H1 (cell line): ENCODE data around the gene ALOX12. TPM values are rescaled to one million over a fixed set of nuclear protein-coding genes. Genes with fewer than 3 reads are reported as not detected.
A peak's percentile ranks its signal among the peaks of the same experiment; 100 is the strongest.

Experiments
- CTCF ChIA-PET: fragments of 300-600 bp; sonication (Branson Sonifier 250); formaldehyde crosslinking; loops from one replicate; lab custom pipeline; 2021; ENCODE audit not compliant: partially characterized antibody; lab: Charles Lee
- POLR2A ChIA-PET: fragments of 300-600 bp; sonication (Branson Sonifier 250); formaldehyde crosslinking; loops from one replicate; lab custom pipeline; 2021; ENCODE audit warnings: inconsistent platforms; ENCODE audit not compliant: partially characterized antibody; lab: Charles Lee
- DNase-seq, 2 experiments: peaks; one replicate each; pipeline versions ENCODE4 v3.0.0 to v3.0.0-alpha.2; 2010 to 2022; ENCODE audit warnings: low spot score in 2 of 2, low read depth in 1 of 2, mixed read lengths in 1 of 2
- FAIRE-seq: peaks from 2 replicates; lab custom pipeline; 2011; peaks lifted over from hg19 to GRCh38; lab: Jason Lieb, UNC
- H2AFZ ChIP-seq: 2 replicates; pipeline ENCODE4 v1.8.1; 2012; ENCODE audit warnings: low read length, inconsistent platforms
- H2AK5ac ChIP-seq: 2 replicates; pipeline ENCODE4 v1.6.1; 2013; ENCODE audit warnings: low read depth, low read length
- H2BK120ac ChIP-seq: replicated peaks from 2 replicates; pipeline ENCODE3; 2013; ENCODE audit warnings: low read depth, low read length, inconsistent platforms
- H2BK12ac ChIP-seq: 2 replicates; pipeline ENCODE4 v1.6.1; 2013; ENCODE audit warnings: low read depth, low read length
- H2BK15ac ChIP-seq: 2 replicates; pipeline ENCODE4 v1.6.1; 2013; ENCODE audit warnings: low read length
- H2BK20ac ChIP-seq: 2 replicates; pipeline ENCODE4 v1.6.1; 2013; ENCODE audit warnings: low read length
- H2BK5ac ChIP-seq: 2 replicates; pipeline ENCODE4 v1.6.1; 2013; ENCODE audit warnings: low read depth, low read length
- H3K14ac ChIP-seq: 2 replicates; pipeline ENCODE4 v1.6.1; 2013; ENCODE audit warnings: inconsistent platforms; ENCODE audit not compliant: insufficient read length
- H3K18ac ChIP-seq: 2 replicates; pipeline ENCODE4 v1.6.1; 2013; ENCODE audit warnings: low read length; ENCODE audit errors: extremely low read depth
- H3K23ac ChIP-seq: 2 replicates; pipeline ENCODE4 v1.6.1; 2013; ENCODE audit warnings: inconsistent platforms; ENCODE audit not compliant: insufficient read length
- H3K23me2 ChIP-seq: 2 replicates; pipeline ENCODE4 v1.6.1; 2013; ENCODE audit warnings: low read depth, low read length
- H3K27ac ChIP-seq: 2 replicates; pipeline ENCODE4 v1.6.1; 2011; ENCODE audit warnings: low read depth, low read length, inconsistent platforms
- H3K27me3 ChIP-seq, 4 experiments: replicated peaks in 1 of 4; 1 replicate in 1 of 4; 2 replicates in 3 of 4; pipeline versions ENCODE4 v1.6.1 to v1.8.1; 2011 to 2013; ENCODE audit warnings: low read length in 3 of 4, mild to moderate bottlenecking in 3 of 4, inconsistent platforms in 2 of 4, mixed read lengths in 2 of 4, moderate library complexity in 1 of 4; ENCODE audit not compliant: control insufficient read depth in 3 of 4, insufficient read depth in 3 of 4; ENCODE audit errors: extremely low read depth in 1 of 4
- H3K36me3 ChIP-seq, 4 experiments: 2 replicates each; pipeline versions ENCODE4 v1.6.1 to v1.8.1; 2011 to 2013; ENCODE audit warnings: mild to moderate bottlenecking in 4 of 4, low read length in 3 of 4, moderate library complexity in 2 of 4, control low read depth in 1 of 4, inconsistent platforms in 1 of 4; ENCODE audit not compliant: insufficient read depth in 4 of 4, control insufficient read depth in 2 of 4
- H3K4ac ChIP-seq: replicated peaks from 2 replicates; pipeline ENCODE3; 2013; ENCODE audit warnings: low read length, low read depth, mixed read lengths, inconsistent platforms; ENCODE audit not compliant: insufficient read length
- H3K4me1 ChIP-seq, 4 experiments: replicated peaks in 1 of 4; 1 replicate in 1 of 4; 2 replicates in 3 of 4; pipeline versions ENCODE4 v1.6.1 to v1.8.1; 2011 to 2013; ENCODE audit warnings: low read length in 3 of 4, inconsistent platforms in 2 of 4, mixed read lengths in 1 of 4; ENCODE audit not compliant: insufficient read depth in 4 of 4, control insufficient read depth in 3 of 4
- H3K4me2 ChIP-seq, 2 experiments: 2 replicates each; pipeline versions ENCODE4 v1.6.1 to v1.8.1; 2011 to 2013; ENCODE audit warnings: low read depth in 2 of 2, low read length in 2 of 2, control low read depth in 1 of 2, inconsistent platforms in 1 of 2, mild to moderate bottlenecking in 1 of 2; ENCODE audit not compliant: insufficient read depth in 1 of 2
- H3K4me3 ChIP-seq, 4 experiments: fragments of 200-600, 300-600 bp in 1 of 4; sonication (generic), shearing (Covaris generic), sonication (Bioruptor Twin) in 1 of 4; 2 replicates each; pipeline versions ENCODE4 v1.5.1 to v1.8.1; 2011 to 2016; ENCODE audit warnings: low read length in 4 of 4, low read depth in 3 of 4, control low read depth in 2 of 4, inconsistent platforms in 2 of 4, mild to moderate bottlenecking in 2 of 4, mixed read lengths in 1 of 4, moderate library complexity in 1 of 4; ENCODE audit not compliant: insufficient read depth in 2 of 4; ENCODE audit errors: extremely low read depth in 1 of 4
- H3K56ac ChIP-seq: replicated peaks from 2 replicates; pipeline ENCODE3; 2013; ENCODE audit warnings: low read depth, mild to moderate bottlenecking, mixed read lengths, low read length, inconsistent platforms; ENCODE audit not compliant: insufficient read length
- H3K79me1 ChIP-seq: 2 replicates; pipeline ENCODE4 v1.6.1; 2013; ENCODE audit warnings: low read depth, low read length, control low read depth
- H3K79me2 ChIP-seq, 2 experiments: 2 replicates each; pipeline versions ENCODE4 v1.6.1 to v1.8.1; 2012 to 2013; ENCODE audit warnings: low read length in 2 of 2, mild to moderate bottlenecking in 2 of 2, inconsistent platforms in 1 of 2; ENCODE audit not compliant: insufficient read depth in 2 of 2, control insufficient read depth in 1 of 2
- H3K9ac ChIP-seq, 4 experiments: replicated peaks in 1 of 4; 1 replicate in 1 of 4; 2 replicates in 3 of 4; pipeline versions ENCODE4 v1.6.1 to v1.8.1; 2011 to 2013; ENCODE audit warnings: low read depth in 3 of 4, low read length in 3 of 4, control low read depth in 2 of 4, mild to moderate bottlenecking in 2 of 4, moderate library complexity in 2 of 4, inconsistent platforms in 1 of 4; ENCODE audit errors: extremely low read depth in 1 of 4
- H3K9me3 ChIP-seq, 2 experiments: 2 replicates each; pipeline versions ENCODE4 v1.6.1 to v1.8.1; 2012 to 2013; ENCODE audit warnings: mild to moderate bottlenecking in 2 of 2, moderate library complexity in 2 of 2, control low read depth in 1 of 2, inconsistent platforms in 1 of 2, low read depth in 1 of 2, low read length in 1 of 2, mixed read lengths in 1 of 2; ENCODE audit not compliant: insufficient read depth in 2 of 2
- H4K20me1 ChIP-seq, 2 experiments: replicated peaks in 1 of 2; 2 replicates each; pipeline versions ENCODE3 to v1.8.1; 2011 to 2013; ENCODE audit warnings: inconsistent platforms in 2 of 2, low read length in 2 of 2, mild to moderate bottlenecking in 1 of 2; ENCODE audit not compliant: insufficient read depth in 2 of 2, control insufficient read depth in 1 of 2
- H4K5ac ChIP-seq: 2 replicates; pipeline ENCODE4 v1.6.1; 2013; ENCODE audit warnings: low read length, low read depth, mixed read lengths, inconsistent platforms; ENCODE audit not compliant: insufficient read length
- H4K8ac ChIP-seq: 2 replicates; pipeline ENCODE4 v1.8.0; 2013; ENCODE audit warnings: mild to moderate bottlenecking, moderate library complexity, low read length, inconsistent platforms; ENCODE audit not compliant: insufficient read depth; ENCODE audit errors: extremely low read depth
- H4K91ac ChIP-seq: replicated peaks from 2 replicates; pipeline ENCODE3; 2013; ENCODE audit warnings: low read length, mixed read lengths, inconsistent platforms; ENCODE audit not compliant: insufficient read length
- BCL11A ChIP-seq, 2 experiments: IDR thresholded peaks; one replicate each; pipeline ENCODE4 v1.6.1; 2011; ENCODE audit warnings: low read depth in 2 of 2, low read length in 2 of 2, mild to moderate bottlenecking in 2 of 2
- E2F6 ChIP-seq: IDR thresholded peaks from 2 replicates; pipeline ENCODE4 v1.6.1; 2012; ENCODE audit warnings: inconsistent platforms
- EZH2 ChIP-seq: fragments of 200-600 bp; sonication (generic); IDR thresholded peaks from 2 replicates; pipeline ENCODE4 v1.7.1; 2012; ENCODE audit warnings: low read depth, mild to moderate bottlenecking, moderate library complexity, low read length, inconsistent platforms; ENCODE audit not compliant: severe bottlenecking
- FOSL1 ChIP-seq: IDR thresholded peaks from 2 replicates; pipeline ENCODE4 v1.6.1; 2011; ENCODE audit warnings: mild to moderate bottlenecking, low read depth, low read length, moderate library complexity; ENCODE audit not compliant: insufficient read depth
- KDM4A ChIP-seq: IDR thresholded peaks from one replicate; pipeline ENCODE4 v1.7.1; 2012; ENCODE audit warnings: low read depth, mild to moderate bottlenecking, moderate library complexity, low read length, inconsistent platforms; ENCODE audit not compliant: severe bottlenecking
- MAX ChIP-seq: IDR thresholded peaks from 2 replicates; pipeline ENCODE4 v1.6.1; 2012; ENCODE audit warnings: inconsistent platforms
- PHF8 ChIP-seq: fragments of 200-600 bp; sonication (generic); conservative IDR thresholded peaks from 2 replicates; pipeline ENCODE4 v1.7.1; 2012; ENCODE audit warnings: low read depth, mild to moderate bottlenecking, inconsistent platforms, low read length, moderate library complexity
- WGBS, 2 experiments: shearing (Covaris generic) in 1 of 2; methylation state at CpG; one replicate each; pipeline versions ENCODE4 v1.1.6 to v1.1.7; 2013 to 2015; ENCODE audit warnings: low lambda C conversion rate in 2 of 2, mixed read lengths in 2 of 2, inconsistent platforms in 1 of 2, low coverage in 1 of 2, missing lambda C conversion rate in 1 of 2; ENCODE audit not compliant: insufficient replicate concordance in 2 of 2, insufficient coverage in 1 of 2, insufficient read length in 1 of 2; ENCODE audit errors: extremely low coverage in 1 of 2, missing lambda C conversion rate in 1 of 2; 5-methylcytosine and 5-hydroxymethylcytosine counted together
- long read RNA-seq, 2 experiments: library from RNA in 1 of 2; library from capped mRNA in 1 of 2; stranded (forward); transcript quantifications; one replicate each; pipeline ENCODE4 v2.0.0, GENCODE V29; 2021; ENCODE audit warnings: inconsistent platforms in 1 of 2
- polyA minus RNA-seq, 3 experiments: library from RNA; depleted of rRNA, polyadenylated mRNA; stranded (reverse); fragments of >200 nt; gene quantifications; 1 replicate in 2 of 3; 2 replicates in 1 of 3; pipeline ENCODE4 v1.2.3, GENCODE V29; 2011
- polyA plus RNA-seq, 7 experiments: library from polyadenylated mRNA; depleted of rRNA in 3 of 7; stranded (reverse) in 5 of 7; unstranded in 2 of 7; fragments of >200 nt in 5 of 7; fragments of 200-250 nt in 2 of 7; gene quantifications; 1 replicate in 5 of 7; 2 replicates in 1 of 7; 4 replicates in 1 of 7; pipeline versions ENCODE4 v1.2.1 to v1.2.3, GENCODE V29; 2011 to 2013; ENCODE audit warnings: missing spikeins in 2 of 7, mixed read lengths in 2 of 7
- total RNA-seq: library from RNA; stranded (reverse); fragmentation: NEBNext Ultra II Directional; extraction: Animal tissue kit (Norgen Biotek cat#: 25700); gene quantifications from 2 replicates; pipeline ENCODE4 v1.2.1, GENCODE V29; 2021

The ALOX12 gene
- total RNA-seq (1.4 and 2.0 TPM in 2 replicates), polyA plus RNA-seq (2011; rRNA removed) (1.3 and 1.4 TPM in 2 replicates), polyA minus RNA-seq (2011; rRNA and poly(A)+ RNA removed) (0.50 and 0.88 TPM in 2 replicates)
- 1.4 TPM for polyA plus RNA-seq (2011; cell fraction: cytosol; rRNA removed)
- 1.8 TPM for polyA plus RNA-seq (2011; cell fraction: nucleus; rRNA removed)
- 0.84 to 2.8 TPM (median 1.9 TPM) in 4 replicates for polyA plus RNA-seq (2012, experiment 1 of 2)
- polyA plus RNA-seq (2012, experiment 2 of 2): 1.8 TPM
- polyA plus RNA-seq (2013, experiment 1 of 2): 0.30 TPM
- 0.37 TPM for polyA plus RNA-seq (2013, experiment 2 of 2)
- 0.81 TPM for polyA minus RNA-seq (2011; cell fraction: cytosol; rRNA and poly(A)+ RNA removed)
- polyA minus RNA-seq (2011; cell fraction: nucleus; rRNA and poly(A)+ RNA removed): 0.30 TPM
- long read RNA-seq, experiment 1, partial matches to known transcripts: 0 of 1 reads
- long read RNA-seq, experiment 1, other reads (novel, unspliced or antisense): 1 of 1 reads
- long read RNA-seq, experiment 2: 0 reads

- Histone ChIP-seq H3K4ac (no peak within 1 kb of the TSS), H2BK12ac (no peak within 1 kb of the TSS), H2BK15ac (no peak within 1 kb of the TSS), H3K23ac (no peak within 1 kb of the TSS), H3K36me3 (peaks cover 0 to 4% (median 0%) of the 10 kb centered on the region in 4 experiments; a peak in 1 of 8 replicates), H3K14ac (no peak within 1 kb of the TSS), H3K4me3 (peak within 1 kb of the TSS; percentile 37 to 66 (median 46)), H3K79me2 (no peaks in the 10 kb centered on the region), H3K18ac (peak within 1 kb of the TSS; percentile 32), H3K56ac (no peak within 1 kb of the TSS), H2AFZ (no peak within 1 kb of the TSS), H2BK5ac (no peak within 1 kb of the TSS), H3K4me1 (peaks cover 0 to 9% (median 1%) of the 10 kb centered on the region in 4 experiments; a peak in 2 of 7 replicates), H2BK20ac (no peak within 1 kb of the TSS), H4K91ac (no peak within 1 kb of the TSS), H3K23me2 (peaks cover 10% of the 10 kb centered on the region; the same call in 1 of the 2 replicates), H3K27ac (no peak within 1 kb of the TSS), H2AK5ac (no peak within 1 kb of the TSS), H4K20me1 (peaks cover 1 to 10% of the 10 kb centered on the region in 2 experiments), H3K9ac (no peak within 1 kb of the TSS; a peak in 2 of 7 replicates), H2BK120ac (no peak within 1 kb of the TSS), H3K79me1 (no peaks in the 10 kb centered on the region), H3K9me3 (no peaks in the 10 kb centered on the region), H4K5ac (no peak within 1 kb of the TSS), H3K27me3 (peaks cover 2 to 39% (median 25%) of the 10 kb centered on the region in 4 experiments), H3K4me2 (peak within 1 kb of the TSS; percentile 80 to 84), H4K8ac (peak within 1 kb of the TSS; percentile 79)
- POLR2A ChIA-PET: interaction anchor here (0.5 to 1.7 kb wide), 6 partner anchors 7 to 345 kb away, joined by 3 to 5 read pairs (median 3); partner anchors contain the start of genes MED31 and RNASEK
- WGBS, 2 experiments: 10% methylated on average over 32 of the region's 64 CpGs; no CpG with 5 or more reads in 1 of the 2 experiments
- CTCF ChIA-PET: interaction anchor here (0.6 to 2.1 kb wide), 18 partner anchors 9 to 493 kb away, joined by 3 to 19 read pairs (median 4); no protein-coding TSS in a partner anchor
- FAIRE-seq (no peak), DNase-seq (peak in 1 of 2 experiments; percentile 77)
- no peak for TF ChIP-seq BCL11A (IDR thresholded peaks at IDR 0.05; ENCODE audit: low read depth in 2 of 2, low read length in 2 of 2)
- peak; percentile 39 for TF ChIP-seq EZH2
- peak; percentile 54 for TF ChIP-seq E2F6
- TF ChIP-seq PHF8: 0 out of 2 replicates have a peak, but pooled peaks have one; percentile 28
- no peak for TF ChIP-seq FOSL1
- TF ChIP-seq KDM4A: peak; percentile 92
- TF ChIP-seq MAX: peak; percentile 91
Observed at GRCh38 chr17:6995500-6996255, at the start of gene ALOX12. Gene ALOX12 (plus strand): TSS chr17:6996049. CDS start chr17:6996118, 69 bp downstream.
